Thoracic aorta (tissue), 2 donors: ENCODE data around the gene IRF3. TPM values are rescaled to one million over a fixed set of nuclear protein-coding genes. Genes with fewer than 3 reads are reported as not detected.

ENCODE experiments used
- ATAC-seq: fragments of 150-250 bp; one replicate; pipeline ENCODE4 v1.8.0; 2017; ENCODE audit warnings: low read depth; ENCODE audit not compliant: insufficient number of reproducible peaks, low FRiP score
- DNase-seq: peaks from one replicate; pipeline ENCODE4 v3.0.0-alpha.2; 2020; ENCODE audit warnings: low spot score
- H3K27ac ChIP-seq, 2 donors: fragments of 200-600 bp; sonication (generic); 1 replicate in 1 of 2; 2 replicates in 1 of 2; pipeline ENCODE4 v1.5.1; 2016; ENCODE audit warnings: mild to moderate bottlenecking in 2 of 2, moderate library complexity in 2 of 2
- H3K27me3 ChIP-seq: fragments of 200-600 bp; sonication (generic); replicated peaks from 2 replicates; pipeline ENCODE4 v1.6.0; 2016; ENCODE audit warnings: mild to moderate bottlenecking; ENCODE audit not compliant: insufficient read depth
- H3K36me3 ChIP-seq: fragments of 200-600 bp; sonication (generic); one replicate; pipeline ENCODE4 v1.5.1; 2016
- H3K4me1 ChIP-seq, 2 donors: fragments of 200-600 bp; sonication (generic); 1 replicate in 1 of 2; 2 replicates in 1 of 2; pipeline versions ENCODE4 v1.5.1 to v1.6.0; 2016; ENCODE audit warnings: low read depth in 2 of 2, mild to moderate bottlenecking in 1 of 2; ENCODE audit not compliant: control insufficient read depth in 1 of 2
- H3K4me3 ChIP-seq: fragments of 200-600 bp; sonication (generic); 2 replicates; pipeline ENCODE4 v1.5.1; 2016; ENCODE audit warnings: mild to moderate bottlenecking
- H3K9me3 ChIP-seq: fragments of 200-600 bp; sonication (generic); 2 replicates; pipeline ENCODE4 v1.5.1; 2016
- total RNA-seq, 2 donors: library from RNA; depleted of rRNA; stranded (reverse); fragments of >200 nt; gene quantifications; one replicate each; pipeline versions ENCODE4 v1.1.0 to v1.2.3, GENCODE V29; 2016
- TF ChIP-seq, protein P1 (sequence below): fragments of 200-600 bp; sonication (generic); IDR thresholded peaks from one replicate; pipeline ENCODE4 v1.5.1; 2019; ENCODE audit warnings: antibody characterized with exemption

IRF3 gene
- total RNA-seq, 2 donors from 2014 or later: 33.2 to 52.9 TPM

DNA sequence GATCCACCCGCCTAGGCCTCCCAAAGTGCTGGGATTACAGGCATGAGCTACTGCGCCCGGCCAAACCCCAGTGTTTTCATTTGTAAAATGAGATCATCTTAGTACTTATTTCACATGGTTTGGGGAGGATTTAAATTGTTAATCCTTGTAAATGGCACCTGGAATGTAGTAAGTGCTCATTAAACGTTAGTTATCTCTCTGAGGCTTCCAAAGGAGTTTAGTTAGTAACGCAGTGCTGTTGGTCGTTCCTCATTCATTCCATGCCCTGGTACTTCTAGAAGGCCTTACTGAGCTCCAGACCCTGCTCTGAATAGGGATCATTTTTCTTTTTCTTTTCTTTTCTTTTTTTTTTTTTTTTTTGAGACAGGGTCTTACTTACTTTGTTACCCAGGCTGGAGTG, 30.5 kb upstream of the IRF3 start:
- Histone ChIP-seq H3K27me3 (no peaks in the 10 kb centered on the region), H3K27ac (no peak overlapping the region), H3K4me1 (peaks cover 0 to 8% of the 10 kb centered on the region in 2 donors), H3K36me3 (no peaks in the 10 kb centered on the region), H3K4me3 (no peak overlapping the region), H3K9me3 (no peaks in the 10 kb centered on the region)
- DNase-seq: no peak
- ATAC-seq: no peak
- TF ChIP-seq, protein P1, sequence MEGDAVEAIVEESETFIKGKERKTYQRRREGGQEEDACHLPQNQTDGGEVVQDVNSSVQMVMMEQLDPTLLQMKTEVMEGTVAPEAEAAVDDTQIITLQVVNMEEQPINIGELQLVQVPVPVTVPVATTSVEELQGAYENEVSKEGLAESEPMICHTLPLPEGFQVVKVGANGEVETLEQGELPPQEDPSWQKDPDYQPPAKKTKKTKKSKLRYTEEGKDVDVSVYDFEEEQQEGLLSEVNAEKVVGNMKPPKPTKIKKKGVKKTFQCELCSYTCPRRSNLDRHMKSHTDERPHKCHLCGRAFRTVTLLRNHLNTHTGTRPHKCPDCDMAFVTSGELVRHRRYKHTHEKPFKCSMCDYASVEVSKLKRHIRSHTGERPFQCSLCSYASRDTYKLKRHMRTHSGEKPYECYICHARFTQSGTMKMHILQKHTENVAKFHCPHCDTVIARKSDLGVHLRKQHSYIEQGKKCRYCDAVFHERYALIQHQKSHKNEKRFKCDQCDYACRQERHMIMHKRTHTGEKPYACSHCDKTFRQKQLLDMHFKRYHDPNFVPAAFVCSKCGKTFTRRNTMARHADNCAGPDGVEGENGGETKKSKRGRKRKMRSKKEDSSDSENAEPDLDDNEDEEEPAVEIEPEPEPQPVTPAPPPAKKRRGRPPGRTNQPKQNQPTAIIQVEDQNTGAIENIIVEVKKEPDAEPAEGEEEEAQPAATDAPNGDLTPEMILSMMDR: no peak

- no peak overlapping the region for H3K4me3 ChIP-seq
- no peaks in the 10 kb centered on the region for H3K27me3 ChIP-seq
- H3K27ac ChIP-seq: no peak overlapping the region
- ATAC-seq (no peak), DNase-seq (no peak)
- TF ChIP-seq, protein P1: no peak
- peaks cover 4 to 28% of the 10 kb centered on the region in 2 donors for H3K4me1 ChIP-seq
- H3K36me3 ChIP-seq: no peaks in the 10 kb centered on the region
- no peaks in the 10 kb centered on the region for H3K9me3 ChIP-seq
Measured at GRCh38 chr19:49692147-49692506, 26.5 kb upstream of the IRF3 start.

GRCh38 chr19:49691243-49692146, 25.8 kb upstream of the IRF3 start:
- Histone ChIP-seq H3K4me3 (peak overlapping the region; percentile 74), H3K4me1 (peaks cover 4 to 28% of the 10 kb centered on the region in 2 donors), H3K27ac (no peak overlapping the region), H3K36me3 (no peaks in the 10 kb centered on the region), H3K27me3 (no peaks in the 10 kb centered on the region), H3K9me3 (no peaks in the 10 kb centered on the region)
- DNase-seq (no peak), ATAC-seq (no peak)
- TF ChIP-seq, protein P1: no peak

DNA sequence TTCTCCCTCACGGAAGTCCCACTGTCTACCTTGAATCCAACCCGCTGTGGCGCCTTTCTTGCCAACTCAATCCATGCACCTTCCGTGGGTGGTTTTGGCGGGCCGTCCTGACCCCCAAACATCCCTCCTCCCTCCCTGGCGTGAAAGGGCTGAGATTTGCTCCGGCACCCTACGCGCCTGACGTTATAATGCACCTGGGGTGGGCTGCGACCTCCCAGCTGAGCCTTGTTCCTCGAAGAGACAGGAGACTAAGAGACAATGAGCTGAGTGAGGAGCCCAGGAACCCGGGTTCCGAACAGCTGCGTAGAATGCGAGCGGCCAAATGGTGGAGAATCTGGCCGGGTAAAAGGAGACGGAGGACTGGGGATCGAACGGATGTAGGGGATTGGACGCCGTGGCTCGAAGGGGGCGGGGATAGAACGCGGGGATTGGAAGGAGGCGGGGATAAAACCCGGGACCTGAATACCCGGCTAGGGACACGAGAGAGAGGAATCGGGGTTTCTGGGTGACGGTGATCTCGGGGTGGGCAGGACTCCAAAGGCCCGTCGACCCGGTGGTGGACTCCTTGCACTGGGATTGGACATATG, 25.1 kb upstream of the IRF3 start, which contains the start of gene CPT1C:
TSS of gene CPT1C (plus strand) at position 461 of the 587 bp plus-strand sequence. CDS start 1,137 bp downstream, outside the sequence.
- ATAC-seq (no peak), DNase-seq (no peak)
- peak within 1 kb of the TSS; percentile 23 to 30 for H3K27ac ChIP-seq
- peaks cover 4 to 28% of the 10 kb centered on the region in 2 donors for H3K4me1 ChIP-seq
- H3K9me3 ChIP-seq: no peaks in the 10 kb centered on the region
- peak within 1 kb of the TSS; percentile 74 for H3K4me3 ChIP-seq
- H3K27me3 ChIP-seq: no peaks in the 10 kb centered on the region
- H3K36me3 ChIP-seq: peaks cover 4% of the 10 kb centered on the region
- TF ChIP-seq, protein P1: no peak

- Histone ChIP-seq H3K4me3 (peak overlapping the region; percentile 74), H3K27ac (peak overlapping the region; percentile 23 to 30)
- no peak for ATAC-seq
Measured at GRCh38 chr19:49690079-49690655, 24.5 kb upstream of the IRF3 start.

More at GRCh38 chr19:49690079-49690655, 24.5 kb upstream of the IRF3 start:
- TF ChIP-seq, protein P1: peak; percentile 19
- Histone ChIP-seq H3K36me3 (peaks cover 10% of the 10 kb centered on the region), H3K9me3 (no peaks in the 10 kb centered on the region), H3K27me3 (no peaks in the 10 kb centered on the region), H3K4me1 (peaks cover 4 to 28% of the 10 kb centered on the region in 2 donors)
- no peak for DNase-seq
